Measurements from ENCODE around the gene NCK1. TPM values are rescaled to one million over a fixed set of nuclear protein-coding genes. Genes with fewer than 3 reads are reported as not detected.
"Not testable (repeated sequence)": the region's sequence is repeated elsewhere in the genome, so short reads cannot be mapped to it uniquely, and the experiment has no call there.

Gene NCK1
- polyA plus RNA-seq, 2 of the 4 experiments (the other 2 are of a cell fraction) = 30.2 to 60.8 TPM

DNA sequence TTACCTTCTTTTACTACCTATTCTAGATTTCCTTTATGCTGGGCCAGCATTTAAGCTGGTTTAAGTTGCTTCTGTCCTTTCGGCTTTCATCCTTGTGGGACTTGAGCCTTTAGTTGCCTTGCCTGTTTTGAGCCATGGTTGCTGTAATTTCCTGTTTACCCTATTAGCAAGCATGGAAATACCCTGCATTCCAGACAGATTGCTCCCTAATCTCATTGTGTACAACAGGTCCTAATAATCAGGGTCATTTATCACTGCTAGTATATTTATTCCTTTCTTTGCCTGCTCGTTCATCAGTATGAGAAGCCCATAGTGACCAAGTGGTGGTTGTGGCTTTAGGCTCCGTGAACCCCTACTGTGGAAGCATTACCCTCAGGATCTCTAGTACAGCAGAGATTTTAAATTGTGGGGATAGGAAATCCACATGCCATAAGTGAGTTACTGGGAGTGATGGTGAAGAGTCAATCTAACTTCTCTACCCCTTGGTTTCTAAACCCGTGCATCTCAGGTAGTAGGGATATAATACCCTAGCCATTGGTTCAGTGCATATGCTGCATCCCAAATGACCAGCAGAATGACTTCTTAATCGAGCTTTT, 31.9 kb downstream of the NCK1 start:
- no peak overlapping the region for H3K27ac ChIP-seq
- peaks cover 12% of the 10 kb centered on the region; the same call in 2 of the 3 replicates for H3K9me3 ChIP-seq
- POLR2A ChIA-PET = no interaction called here
- no peak overlapping the region for H3K4me2 ChIP-seq
- H3K4me3 ChIP-seq = no peak overlapping the region
- ATAC-seq (peak in 1 of 2 experiments; percentile 40; a peak in 1 of 6 replicates), FAIRE-seq (no peak), DNase-seq (ENCODE audit: low read depth in 1 of 2, low spot score in 1 of 2) (peak in 1 of 2 experiments; percentile 18)
- CTCF ChIA-PET = no interaction called here
- WGBS (ENCODE audit: missing lambda C conversion rate) = 42% methylated on average over 5 of the region's 5 CpGs
- TF ChIP-seq, protein P1, sequence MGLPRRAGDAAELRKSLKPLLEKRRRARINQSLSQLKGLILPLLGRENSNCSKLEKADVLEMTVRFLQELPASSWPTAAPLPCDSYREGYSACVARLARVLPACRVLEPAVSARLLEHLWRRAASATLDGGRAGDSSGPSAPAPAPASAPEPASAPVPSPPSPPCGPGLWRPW (IDR thresholded peaks at IDR 0.05) = no peak
- TF ChIP-seq, protein P2, sequence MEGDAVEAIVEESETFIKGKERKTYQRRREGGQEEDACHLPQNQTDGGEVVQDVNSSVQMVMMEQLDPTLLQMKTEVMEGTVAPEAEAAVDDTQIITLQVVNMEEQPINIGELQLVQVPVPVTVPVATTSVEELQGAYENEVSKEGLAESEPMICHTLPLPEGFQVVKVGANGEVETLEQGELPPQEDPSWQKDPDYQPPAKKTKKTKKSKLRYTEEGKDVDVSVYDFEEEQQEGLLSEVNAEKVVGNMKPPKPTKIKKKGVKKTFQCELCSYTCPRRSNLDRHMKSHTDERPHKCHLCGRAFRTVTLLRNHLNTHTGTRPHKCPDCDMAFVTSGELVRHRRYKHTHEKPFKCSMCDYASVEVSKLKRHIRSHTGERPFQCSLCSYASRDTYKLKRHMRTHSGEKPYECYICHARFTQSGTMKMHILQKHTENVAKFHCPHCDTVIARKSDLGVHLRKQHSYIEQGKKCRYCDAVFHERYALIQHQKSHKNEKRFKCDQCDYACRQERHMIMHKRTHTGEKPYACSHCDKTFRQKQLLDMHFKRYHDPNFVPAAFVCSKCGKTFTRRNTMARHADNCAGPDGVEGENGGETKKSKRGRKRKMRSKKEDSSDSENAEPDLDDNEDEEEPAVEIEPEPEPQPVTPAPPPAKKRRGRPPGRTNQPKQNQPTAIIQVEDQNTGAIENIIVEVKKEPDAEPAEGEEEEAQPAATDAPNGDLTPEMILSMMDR (IDR thresholded peaks at IDR 0.05) = no peak
- no peak for TF ChIP-seq RARB (CRISPR knock-in tag; IDR thresholded peaks at IDR 0.05)
- TF ChIP-seq FOSB (CRISPR knock-in tag; IDR thresholded peaks at IDR 0.05) = no peak
- TF ChIP-seq RAD21 (conservative IDR thresholded peaks at IDR 0.05 in 1 of 2, IDR thresholded peaks at IDR 0.05 in 1 of 2) = no peak
- no peak for TF ChIP-seq PHF8 (IDR thresholded peaks at IDR 0.05; ENCODE audit: borderline replicate concordance, low read depth)
- TF ChIP-seq ZC3H11A (IDR thresholded peaks at IDR 0.05) = no peak
- no peak for TF ChIP-seq ZSCAN20 (CRISPR knock-in tag; IDR thresholded peaks at IDR 0.05)
- no peak for TF ChIP-seq FOSL2 (IDR thresholded peaks at IDR 0.05)
- TF ChIP-seq FOSL2 (CRISPR knock-in tag; IDR thresholded peaks at IDR 0.05) = no peak
- no peak for TF ChIP-seq MYC (IDR thresholded peaks at IDR 0.05; ENCODE audit: borderline replicate concordance, low read length)
- no peak for TF ChIP-seq EHF (CRISPR knock-in tag; IDR thresholded peaks at IDR 0.05)
- TF ChIP-seq, protein P3, sequence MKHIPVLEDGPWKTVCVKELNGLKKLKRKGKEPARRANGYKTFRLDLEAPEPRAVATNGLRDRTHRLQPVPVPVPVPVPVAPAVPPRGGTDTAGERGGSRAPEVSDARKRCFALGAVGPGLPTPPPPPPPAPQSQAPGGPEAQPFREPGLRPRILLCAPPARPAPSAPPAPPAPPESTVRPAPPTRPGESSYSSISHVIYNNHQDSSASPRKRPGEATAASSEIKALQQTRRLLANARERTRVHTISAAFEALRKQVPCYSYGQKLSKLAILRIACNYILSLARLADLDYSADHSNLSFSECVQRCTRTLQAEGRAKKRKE (CRISPR knock-in tag; IDR thresholded peaks at IDR 0.05; ENCODE audit: low read depth) = no peak
- TF ChIP-seq RNF2 (IDR thresholded peaks at IDR 0.05; ENCODE audit: borderline replicate concordance, low read depth) = no peak
- TF ChIP-seq CEBPB (IDR thresholded peaks at IDR 0.05) = no peak
- no peak for TF ChIP-seq TFCP2L1 (CRISPR knock-in tag; IDR thresholded peaks at IDR 0.05)
- no peak for TF ChIP-seq HOXB5 (CRISPR knock-in tag; IDR thresholded peaks at IDR 0.05)
- TF ChIP-seq HDAC2 (IDR thresholded peaks at IDR 0.05) = no peak
- TF ChIP-seq NFE2L2 (conservative IDR thresholded peaks at IDR 0.05; ENCODE audit: low read length) = no peak
- TF ChIP-seq RCOR1 (IDR thresholded peaks at IDR 0.05; ENCODE audit: low read depth, low read length) = no peak
- TF ChIP-seq, protein P4, sequence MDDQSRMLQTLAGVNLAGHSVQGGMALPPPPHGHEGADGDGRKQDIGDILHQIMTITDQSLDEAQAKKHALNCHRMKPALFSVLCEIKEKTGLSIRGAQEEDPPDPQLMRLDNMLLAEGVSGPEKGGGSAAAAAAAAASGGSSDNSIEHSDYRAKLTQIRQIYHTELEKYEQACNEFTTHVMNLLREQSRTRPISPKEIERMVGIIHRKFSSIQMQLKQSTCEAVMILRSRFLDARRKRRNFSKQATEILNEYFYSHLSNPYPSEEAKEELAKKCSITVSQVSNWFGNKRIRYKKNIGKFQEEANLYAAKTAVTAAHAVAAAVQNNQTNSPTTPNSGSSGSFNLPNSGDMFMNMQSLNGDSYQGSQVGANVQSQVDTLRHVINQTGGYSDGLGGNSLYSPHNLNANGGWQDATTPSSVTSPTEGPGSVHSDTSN (IDR thresholded peaks at IDR 0.05) = no peak
- H3K4me1 ChIP-seq = no peaks in the 10 kb centered on the region; the same call in 2 of the 3 replicates

DNA sequence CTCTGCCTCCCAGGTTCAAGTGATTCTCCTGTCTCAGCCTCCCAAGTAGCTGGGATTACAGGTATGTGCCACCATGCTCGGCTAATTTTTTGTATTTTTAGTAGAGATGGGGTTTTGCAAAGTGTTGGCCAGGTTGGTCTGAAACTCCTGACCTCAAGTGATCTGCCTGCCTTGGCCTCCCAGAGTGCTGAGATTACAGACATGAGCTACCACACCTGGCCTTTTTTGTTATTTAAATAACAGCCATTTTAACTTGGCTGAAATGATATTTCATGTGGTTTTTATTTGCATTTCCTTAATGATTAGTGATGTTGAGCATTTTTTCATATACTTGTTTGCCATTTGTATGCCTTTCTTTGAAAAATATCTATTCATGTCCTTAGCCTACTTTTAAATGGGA, 35.2 kb downstream of the NCK1 start:
- POLR2A ChIA-PET; CTCF ChIA-PET; FAIRE-seq; H3K9me3 ChIP-seq; H3K4me2 ChIP-seq; H3K4me1 ChIP-seq; H3K27ac ChIP-seq; DNase-seq (ENCODE audit: low read depth in 1 of 2, low spot score in 1 of 2); ATAC-seq; H3K4me3 ChIP-seq: not testable (repeated sequence)
- 80% methylated on average over 1 of the region's 1 CpG for WGBS (ENCODE audit: missing lambda C conversion rate)

All from A549 (cell line).